ENCODE data around the gene MSL3B.

MSL3B gene

GRCh38 chr2:233815861-233816260, 52.3 kb downstream of the MSL3B start:
- no peak for DNase-seq

Measured in NCI-H748 treated with DMSO at 0.1 percent for 48 hours (cell line).